H1 (cell line): ENCODE data around the gene MXRA8. TPM values are rescaled to one million over a fixed set of nuclear protein-coding genes. Genes with fewer than 3 reads are reported as not detected.

Experiments used
- EZH2 ChIP-seq: fragments of 200-600 bp; sonication (generic); IDR thresholded peaks from 2 replicates; pipeline ENCODE4 v1.7.1; 2012; ENCODE audit warnings: low read depth, mild to moderate bottlenecking, moderate library complexity, low read length, inconsistent platforms; ENCODE audit not compliant: severe bottlenecking
- SP2 ChIP-seq: IDR thresholded peaks from 2 replicates; pipeline ENCODE4 v1.6.1; 2012; ENCODE audit warnings: mild to moderate bottlenecking, low read length, inconsistent platforms
- polyA plus RNA-seq, 7 experiments: library from polyadenylated mRNA; depleted of rRNA in 3 of 7; stranded (reverse) in 5 of 7; unstranded in 2 of 7; fragments of >200 nt in 5 of 7; fragments of 200-250 nt in 2 of 7; gene quantifications; 1 replicate in 5 of 7; 2 replicates in 1 of 7; 4 replicates in 1 of 7; pipeline versions ENCODE4 v1.2.1 to v1.2.3, GENCODE V29; 2011 to 2013; ENCODE audit warnings: missing spikeins in 2 of 7, mixed read lengths in 2 of 7
- total RNA-seq: library from RNA; stranded (reverse); fragmentation: NEBNext Ultra II Directional; extraction: Animal tissue kit (Norgen Biotek cat#: 25700); gene quantifications from 2 replicates; pipeline ENCODE4 v1.2.1, GENCODE V29; 2021

MXRA8 gene
- total and polyA plus RNA-seq, 2 of the 8 experiments (the other 6 are each of a cell fraction or from before 2014, with no cell fraction given), result 10.5 to 17.2 TPM

GRCh38 chr1:1342584-1343115, 15.7 kb downstream of the MXRA8 start (continued):
- TF ChIP-seq EZH2, result no peak
- TF ChIP-seq SP2, result no peak
